Caco-2 (cell line): ENCODE data around the gene SGPP1. TPM values are rescaled to one million over a fixed set of nuclear protein-coding genes. Genes with fewer than 3 reads are reported as not detected.

Source experiments
- BruUV-seq: library from RNA; stranded (reverse); fragments of 400-500 nt; replicated peaks from 2 replicates; lab custom pipeline; 2021; lab: Mats Ljungman, UMichigan
- CTCF ChIA-PET: fragments of 300-600 bp; sonication (Branson Sonifier 250); formaldehyde crosslinking; loops from one replicate; lab custom pipeline; 2022; ENCODE audit warnings: antibody characterized with exemption; lab: Charles Lee
- POLR2A ChIA-PET: fragments of 300-600 bp; sonication (Branson Sonifier 250); formaldehyde crosslinking; loops from one replicate; lab custom pipeline; 2022; ENCODE audit warnings: antibody characterized with exemption; lab: Charles Lee
- DNase-seq, 2 experiments: peaks; one replicate each; pipeline versions ENCODE4 v3.0.0 to v3.0.0-alpha.2; 2020 to 2022
- H3K27me3 ChIP-seq: replicated peaks from 2 replicates; pipeline ENCODE4 v1.6.0; 2011; ENCODE audit warnings: low read length; ENCODE audit not compliant: control insufficient read depth, insufficient read depth
- H3K36me3 ChIP-seq: 2 replicates; pipeline ENCODE4 v1.5.1; 2011; ENCODE audit warnings: low read length; ENCODE audit not compliant: control insufficient read depth, insufficient read depth
- H3K4me1 ChIP-seq: fragments of 250-450 bp; sonication (Bioruptor Pico); 2 replicates; pipeline ENCODE4 v1.5.1; 2020; ENCODE audit warnings: mild to moderate bottlenecking
- H3K4me3 ChIP-seq: 2 replicates; pipeline ENCODE4 v1.5.1; 2011; ENCODE audit warnings: low read depth, mild to moderate bottlenecking, control low read depth, low read length
- H3K9me3 ChIP-seq: fragments of 250-450 bp; sonication (Bioruptor Pico); 2 replicates; pipeline ENCODE4 v1.5.1; 2020; ENCODE audit warnings: mild to moderate bottlenecking, moderate library complexity
- H3K27ac Mint-ChIP-seq: one replicate; pipeline ENCODE4 v1.8.0; 2022; ENCODE audit warnings: mixed read lengths; ENCODE audit not compliant: unreplicated experiment
- H3K27me3 Mint-ChIP-seq: one replicate; pipeline ENCODE4 v1.8.0; 2022; ENCODE audit warnings: mixed read lengths; ENCODE audit not compliant: insufficient read depth, unreplicated experiment
- H3K36me3 Mint-ChIP-seq: one replicate; pipeline ENCODE4 v1.8.0; 2022; ENCODE audit warnings: mild to moderate bottlenecking, mixed read lengths; ENCODE audit not compliant: insufficient read depth, unreplicated experiment
- H3K4me1 Mint-ChIP-seq: one replicate; pipeline ENCODE4 v1.8.0; 2022; ENCODE audit warnings: low read depth, mixed read lengths; ENCODE audit not compliant: unreplicated experiment
- H3K4me3 Mint-ChIP-seq: one replicate; pipeline ENCODE4 v1.8.0; 2022; ENCODE audit warnings: mild to moderate bottlenecking, moderate library complexity, mixed read lengths; ENCODE audit not compliant: unreplicated experiment
- H3K9me3 Mint-ChIP-seq: one replicate; pipeline ENCODE4 v1.8.0; 2022; ENCODE audit warnings: mixed read lengths; ENCODE audit not compliant: unreplicated experiment
- intact Hi-C: fragments of 100-400 bp; cut with micrococcal nuclease; formaldehyde crosslinking; loops from one replicate; pipeline ENCODE4 v1.10.0; 2022; ENCODE audit not compliant: unreplicated experiment
- total RNA-seq: library from RNA; stranded (reverse); gene quantifications from 2 replicates; pipeline ENCODE4 v1.2.3, GENCODE V29; 2022
- TF ChIP-seq, protein P1 (sequence below), 2 experiments: fragments of 200-600 bp in 1 of 2; IDR thresholded peaks; 1 replicate in 1 of 2; 2 replicates in 1 of 2; pipeline versions ENCODE4 v1.5.1 to v1.8.0; 2011 to 2022; ENCODE audit warnings: antibody characterized with exemption in 1 of 2, control low read depth in 1 of 2, inconsistent platforms in 1 of 2, low read depth in 1 of 2, low read length in 1 of 2, mild to moderate bottlenecking in 1 of 2, moderate library complexity in 1 of 2; ENCODE audit not compliant: insufficient read depth in 1 of 2, severe bottlenecking in 1 of 2, unreplicated experiment in 1 of 2

Gene SGPP1
- total RNA-seq, 1 experiment from 2014 or later = 16.9 TPM

DNA sequence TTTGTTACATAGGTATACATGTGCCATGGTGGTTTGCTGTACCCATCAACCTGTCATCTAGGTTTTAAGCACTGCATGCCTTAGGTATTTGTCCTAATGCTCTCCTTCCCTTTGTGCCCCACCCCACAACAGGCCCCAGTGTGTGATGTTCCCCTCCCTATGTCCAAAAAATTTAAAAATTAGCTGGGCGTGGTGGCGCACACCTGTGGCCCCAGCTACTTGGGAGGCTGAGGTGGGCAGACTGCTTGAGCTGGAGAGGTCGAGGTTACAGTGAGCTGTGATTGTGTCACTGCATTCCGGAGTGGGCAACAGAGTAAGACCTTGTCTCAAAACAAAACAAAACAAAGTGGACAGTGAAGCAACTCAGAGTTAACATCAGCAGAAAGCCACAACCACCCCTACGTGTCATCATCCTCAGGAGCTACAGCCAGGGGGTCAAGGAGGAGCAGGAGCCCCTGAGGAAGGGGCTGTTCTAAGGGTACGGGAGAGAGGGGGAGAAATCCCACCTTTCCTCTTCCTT is 36.8 kb upstream of the SGPP1 start:
- H3K4me1 Mint-ChIP-seq = peaks cover 15% of the 10 kb centered on the region
- no peaks in the 10 kb centered on the region for H3K9me3 ChIP-seq
- POLR2A ChIA-PET = no interaction called here

GRCh38 chr14:63764103-63764502 is 36.2 kb upstream of the SGPP1 start:
- H3K36me3 ChIP-seq = no peaks in the 10 kb centered on the region
- no peak for DNase-seq
- H3K27me3 ChIP-seq = no peaks in the 10 kb centered on the region
- no peaks in the 10 kb centered on the region for H3K9me3 ChIP-seq
- no peak overlapping the region for H3K27ac Mint-ChIP-seq
- POLR2A ChIA-PET = no interaction called here
- no peak overlapping the region for H3K4me3 ChIP-seq
- CTCF ChIA-PET = no interaction called here
- TF ChIP-seq, protein P1, sequence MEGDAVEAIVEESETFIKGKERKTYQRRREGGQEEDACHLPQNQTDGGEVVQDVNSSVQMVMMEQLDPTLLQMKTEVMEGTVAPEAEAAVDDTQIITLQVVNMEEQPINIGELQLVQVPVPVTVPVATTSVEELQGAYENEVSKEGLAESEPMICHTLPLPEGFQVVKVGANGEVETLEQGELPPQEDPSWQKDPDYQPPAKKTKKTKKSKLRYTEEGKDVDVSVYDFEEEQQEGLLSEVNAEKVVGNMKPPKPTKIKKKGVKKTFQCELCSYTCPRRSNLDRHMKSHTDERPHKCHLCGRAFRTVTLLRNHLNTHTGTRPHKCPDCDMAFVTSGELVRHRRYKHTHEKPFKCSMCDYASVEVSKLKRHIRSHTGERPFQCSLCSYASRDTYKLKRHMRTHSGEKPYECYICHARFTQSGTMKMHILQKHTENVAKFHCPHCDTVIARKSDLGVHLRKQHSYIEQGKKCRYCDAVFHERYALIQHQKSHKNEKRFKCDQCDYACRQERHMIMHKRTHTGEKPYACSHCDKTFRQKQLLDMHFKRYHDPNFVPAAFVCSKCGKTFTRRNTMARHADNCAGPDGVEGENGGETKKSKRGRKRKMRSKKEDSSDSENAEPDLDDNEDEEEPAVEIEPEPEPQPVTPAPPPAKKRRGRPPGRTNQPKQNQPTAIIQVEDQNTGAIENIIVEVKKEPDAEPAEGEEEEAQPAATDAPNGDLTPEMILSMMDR (IDR thresholded peaks at IDR 0.05; ENCODE audit: insufficient read depth in 1 of 2, low read depth in 1 of 2, low read length in 1 of 2, severe bottlenecking in 1 of 2, unreplicated experiment in 1 of 2) = no peak
- H3K36me3 Mint-ChIP-seq = no peaks in the 10 kb centered on the region
- H3K27me3 Mint-ChIP-seq = no peaks in the 10 kb centered on the region
- H3K4me1 Mint-ChIP-seq = peaks cover 15% of the 10 kb centered on the region
- no peaks in the 10 kb centered on the region for H3K9me3 Mint-ChIP-seq
- no peak overlapping the region for H3K4me3 Mint-ChIP-seq
- intact Hi-C loops = no loop called here
- peaks cover 8% of the 10 kb centered on the region; the same call in 1 of the 2 replicates for H3K4me1 ChIP-seq
- no TSS peak for BruUV-seq

More for the DNA sequence above, 36.8 kb upstream of the SGPP1 start:
- TF ChIP-seq, protein P1 (IDR thresholded peaks at IDR 0.05; ENCODE audit: insufficient read depth in 1 of 2, low read depth in 1 of 2, low read length in 1 of 2, severe bottlenecking in 1 of 2, unreplicated experiment in 1 of 2) = no peak
- Mint-ChIP-seq H3K4me3 (no peak overlapping the region), H3K36me3 (no peaks in the 10 kb centered on the region), H3K9me3 (no peaks in the 10 kb centered on the region), H3K27ac (no peak overlapping the region), H3K27me3 (no peaks in the 10 kb centered on the region)
- Histone ChIP-seq H3K36me3 (no peaks in the 10 kb centered on the region), H3K4me3 (no peak overlapping the region), H3K4me1 (peaks cover 6% of the 10 kb centered on the region; the same call in 1 of the 2 replicates), H3K27me3 (no peaks in the 10 kb centered on the region)
- no TSS peak for BruUV-seq
- no peak for DNase-seq
- CTCF ChIA-PET = no interaction called here
- intact Hi-C loops = no loop called here

DNA sequence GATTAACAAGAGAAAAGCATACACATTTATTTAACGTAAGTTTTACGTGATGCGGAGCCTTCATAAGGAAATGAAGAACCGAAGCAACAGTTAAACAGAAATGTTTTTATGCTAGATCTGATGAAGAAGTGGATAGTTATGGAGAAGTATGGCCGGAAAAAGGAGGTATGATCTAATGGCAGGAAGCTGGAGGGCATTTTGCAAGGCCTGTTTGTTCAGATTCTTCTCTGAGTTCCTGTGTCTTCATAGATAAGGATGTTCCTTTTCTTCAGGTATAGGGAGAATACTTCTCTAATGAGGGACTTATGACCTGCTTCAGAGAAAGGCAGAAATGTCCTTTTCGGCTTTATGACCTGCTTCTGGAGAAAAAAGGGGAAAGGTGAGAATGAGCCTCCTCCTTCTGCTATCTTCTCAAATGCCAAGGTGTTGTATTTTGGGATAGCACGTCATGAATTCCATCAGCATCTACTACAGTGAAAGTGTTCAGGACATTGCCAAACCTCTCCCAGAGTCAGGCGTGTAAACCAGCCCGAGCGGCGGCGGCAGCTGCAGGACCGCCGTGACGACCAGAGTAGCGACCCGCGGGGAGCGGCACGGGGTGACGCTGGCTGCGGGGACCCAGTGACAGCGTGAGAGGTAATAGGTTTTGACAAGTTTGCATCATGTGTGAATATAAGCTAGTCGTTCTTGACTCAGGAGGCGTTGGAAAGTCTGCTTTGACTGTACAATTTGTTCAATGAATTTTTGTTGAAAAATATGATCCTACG is 33.7 kb upstream of the SGPP1 start:
- Mint-ChIP-seq H3K4me3 (peak overlapping the region; percentile 51), H3K27me3 (no peaks in the 10 kb centered on the region), H3K9me3 (no peaks in the 10 kb centered on the region), H3K36me3 (no peaks in the 10 kb centered on the region), H3K4me1 (peaks cover 7% of the 10 kb centered on the region), H3K27ac (peak overlapping the region; percentile 71)
- CTCF ChIA-PET = no interaction called here
- intact Hi-C loops = no loop called here
- H3K4me1 ChIP-seq = peaks cover 3% of the 10 kb centered on the region
- BruUV-seq = no TSS peak
- DNase-seq = no peak
- H3K27me3 ChIP-seq = no peaks in the 10 kb centered on the region
- TF ChIP-seq, protein P1 (IDR thresholded peaks at IDR 0.05; ENCODE audit: insufficient read depth in 1 of 2, low read depth in 1 of 2, low read length in 1 of 2, severe bottlenecking in 1 of 2, unreplicated experiment in 1 of 2) = no peak
- H3K36me3 ChIP-seq = no peaks in the 10 kb centered on the region
- POLR2A ChIA-PET = no interaction called here
- no peaks in the 10 kb centered on the region for H3K9me3 ChIP-seq
- no peak overlapping the region for H3K4me3 ChIP-seq
